ENCODE results near the gene CER1.
"Not testable (repeated sequence)": the region's sequence is repeated elsewhere in the genome, so short reads cannot be mapped to it uniquely, and the experiment has no call there.

Gene CER1

GRCh38 chr9:14713187-14713767 lies 9.3 kb downstream of the CER1 start:
- no peak for DNase-seq (ENCODE audit: low read depth)

- DNase-seq (ENCODE audit: low read depth): no peak
Measured at GRCh38 chr9:14710804-14711203, 11.7 kb downstream of the CER1 start.

DNA sequence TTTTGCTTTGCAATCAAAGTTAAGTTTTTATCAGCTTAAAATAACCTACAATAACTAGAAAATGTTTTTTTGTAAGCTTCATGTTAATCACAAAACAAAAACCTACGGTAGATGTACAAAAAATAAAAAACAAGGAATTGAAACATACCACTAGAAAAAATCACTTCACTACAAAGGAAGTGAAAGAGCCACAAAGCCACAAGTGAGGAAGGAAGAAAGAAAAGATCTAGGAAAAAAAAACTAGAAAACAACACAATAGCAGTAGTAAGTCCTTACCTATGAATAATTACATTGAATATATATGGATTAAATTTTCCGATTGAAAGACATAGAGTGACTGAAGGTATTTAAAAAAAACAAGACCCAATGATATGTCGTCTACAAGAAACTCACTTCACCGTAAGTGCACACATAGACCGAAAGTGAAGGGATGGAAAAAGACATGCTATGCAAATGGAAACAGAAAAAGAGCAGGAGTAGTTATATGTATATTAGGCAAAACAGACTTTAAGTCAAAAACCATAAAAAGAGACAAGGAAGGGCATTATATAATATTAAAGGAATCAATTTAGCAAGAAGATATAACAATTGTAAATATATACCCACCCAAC lies 15.9 kb downstream of the CER1 start:
- DNase-seq (ENCODE audit: low read depth): no peak

- DNase-seq (ENCODE audit: low read depth): no peak
Measured at GRCh38 chr9:14705079-14705478, 17.5 kb downstream of the CER1 start.

DNA sequence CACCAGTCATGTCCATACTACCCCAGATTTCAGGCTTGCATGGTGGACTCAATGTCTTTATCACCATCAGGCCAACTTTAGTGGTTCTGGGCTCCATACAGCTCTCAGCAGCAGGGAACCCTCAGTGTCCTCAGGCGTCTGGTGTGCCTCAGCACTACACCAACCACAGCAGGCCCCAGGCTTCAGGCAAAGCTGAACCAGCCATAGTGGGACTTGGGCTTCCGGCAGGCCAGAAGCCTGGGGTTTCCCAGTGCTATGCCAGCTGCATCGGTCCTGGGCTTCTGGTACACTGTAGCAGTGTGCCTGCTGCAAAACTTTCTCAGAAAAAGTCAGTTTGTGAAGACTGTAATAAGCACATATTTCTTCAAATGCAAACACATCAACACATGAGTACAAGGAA lies 18.3 kb downstream of the CER1 start:
- no peak for DNase-seq (ENCODE audit: low read depth)

DNA sequence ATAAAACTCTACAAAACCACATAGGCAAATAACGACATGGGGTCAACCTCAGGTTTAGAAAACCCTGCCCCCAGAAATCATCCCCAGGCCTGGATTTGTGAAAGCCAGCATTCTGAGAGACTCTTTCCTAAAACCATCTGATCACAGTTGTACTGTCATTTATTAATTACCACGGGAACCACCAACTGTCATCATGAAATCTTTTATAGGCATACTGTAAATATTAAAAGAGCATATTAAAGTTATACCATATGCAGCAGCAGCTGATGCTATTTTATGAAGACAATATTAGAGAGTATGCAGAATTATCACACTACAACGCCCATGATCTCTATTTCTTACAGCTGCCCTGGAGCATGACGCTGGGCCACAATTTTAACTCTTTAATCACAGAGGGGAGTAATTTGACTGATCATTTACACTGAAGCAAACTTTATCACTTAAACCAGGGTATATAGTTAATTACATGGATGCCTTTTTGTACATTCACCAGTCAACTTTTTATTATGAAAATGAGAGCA lies 20.3 kb downstream of the CER1 start:
- DNase-seq (ENCODE audit: low read depth): no peak

DNA sequence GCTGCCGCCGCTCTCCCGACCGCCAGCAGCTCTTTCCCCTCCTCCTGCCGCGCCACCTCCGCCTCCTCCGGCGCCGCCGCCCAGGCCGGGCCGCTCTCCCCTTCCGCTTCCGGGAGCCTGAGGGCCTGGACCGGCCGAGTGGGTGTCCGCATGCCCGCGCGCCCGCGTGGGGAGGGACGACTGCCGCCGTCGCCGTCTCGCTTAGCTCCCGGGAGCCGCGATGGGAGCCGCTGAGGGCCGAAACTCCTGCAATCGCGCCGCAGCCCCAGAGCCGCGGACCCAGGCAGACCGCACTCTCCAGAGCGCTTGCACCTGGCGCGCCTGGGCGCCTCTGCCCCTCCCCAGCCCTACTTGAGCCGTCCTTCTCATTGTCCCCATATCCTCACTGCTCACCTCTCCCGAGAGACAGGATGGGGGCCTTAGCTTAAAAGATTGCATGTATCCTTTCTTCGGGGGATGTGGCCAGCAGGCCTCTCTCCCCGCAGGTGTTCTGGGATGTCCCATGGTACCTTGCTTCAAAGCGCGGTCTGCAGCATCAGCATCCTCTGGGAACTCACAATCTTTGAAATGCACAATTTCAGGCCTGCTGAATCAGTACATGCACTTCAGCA lies 29.2 kb downstream of the CER1 start, which contains the start of gene ZDHHC21:
ZDHHC21 (minus strand) TSS at position 182 of the 611 bp plus-strand sequence. CDS start 19,092 bp downstream, outside the sequence.
- no peak for DNase-seq (ENCODE audit: low read depth)

- no peak for DNase-seq (ENCODE audit: low read depth)
Measured at GRCh38 chr9:14692470-14693250, 29.9 kb downstream of the CER1 start.

GRCh38 chr9:14690948-14691730 lies 31.4 kb downstream of the CER1 start:
- DNase-seq (ENCODE audit: low read depth): no peak

GRCh38 chr9:14687042-14687719 lies 35.4 kb downstream of the CER1 start:
- DNase-seq (ENCODE audit: low read depth): no peak

DNA sequence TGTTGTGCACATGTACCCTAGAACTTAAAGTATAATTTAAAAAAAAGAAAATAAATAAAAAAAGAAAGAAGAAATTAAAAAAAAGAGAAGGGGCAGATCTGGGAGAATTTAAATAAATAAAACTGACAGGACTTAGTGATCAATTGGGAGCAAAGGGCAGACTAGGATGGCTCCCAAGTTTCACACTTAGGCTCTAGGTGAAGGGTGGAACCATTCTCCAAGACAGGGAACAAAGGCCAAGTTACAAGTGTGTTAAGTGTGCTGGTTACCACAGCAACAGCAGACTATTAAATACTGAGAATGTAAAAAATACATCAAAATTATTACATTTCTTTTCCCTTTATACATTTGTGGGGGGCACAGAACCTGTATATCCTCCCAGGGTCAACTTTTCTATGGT lies 36.4 kb downstream of the CER1 start:
- no peak for DNase-seq (ENCODE audit: low read depth)

GRCh38 chr9:14682616-14683015 lies 39.9 kb downstream of the CER1 start:
- not testable (repeated sequence) for DNase-seq (ENCODE audit: low read depth)

GRCh38 chr9:14678776-14679175 lies 43.8 kb downstream of the CER1 start:
- DNase-seq (ENCODE audit: low read depth): no peak

DNA sequence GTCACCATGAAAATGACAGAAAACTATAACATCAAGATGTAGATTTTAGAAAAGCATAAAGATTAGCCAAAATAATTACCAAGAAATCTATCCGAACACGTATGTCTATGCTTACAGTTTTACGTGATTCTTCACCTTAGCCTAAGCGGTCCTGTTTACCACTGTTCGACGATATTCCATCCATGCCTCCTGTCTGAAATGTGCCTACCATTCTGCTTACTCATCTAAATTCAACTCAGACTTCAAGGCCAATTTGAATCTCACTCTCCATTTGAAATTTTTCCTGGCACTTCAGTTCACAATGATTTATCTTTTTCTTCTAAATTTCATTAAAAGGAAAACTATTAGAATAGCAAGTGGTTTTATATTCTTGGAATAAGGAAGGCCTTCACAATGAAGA lies 44.7 kb downstream of the CER1 start:
- DNase-seq (ENCODE audit: low read depth): no peak

GRCh38 chr9:14677396-14677795 lies 45.1 kb downstream of the CER1 start:
- no peak for DNase-seq (ENCODE audit: low read depth)

GRCh38 chr9:14674630-14675029 lies 47.9 kb downstream of the CER1 start:
- DNase-seq (ENCODE audit: low read depth): no peak

GRCh38 chr9:14671377-14671776 lies 51.2 kb downstream of the CER1 start:
- no peak for DNase-seq (ENCODE audit: low read depth)

DNA sequence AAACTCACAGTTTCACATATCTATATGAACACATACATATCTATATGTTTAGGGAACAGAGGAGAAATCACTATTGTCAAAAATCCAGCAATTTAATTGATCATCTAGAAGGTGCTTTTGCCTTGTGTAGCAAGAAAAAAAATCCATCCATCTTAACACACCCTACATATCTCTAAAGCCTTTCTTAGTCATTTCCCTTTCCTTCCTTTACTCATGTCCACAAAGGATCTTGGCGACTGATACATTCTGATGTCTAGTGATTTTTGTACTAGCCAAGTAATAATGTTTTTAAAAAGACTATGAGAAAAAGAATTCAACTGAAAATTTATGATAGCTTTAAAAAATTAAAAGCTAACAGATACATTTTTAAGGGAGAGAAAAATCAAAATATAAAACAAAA lies 51.8 kb downstream of the CER1 start:
- no peak for DNase-seq (ENCODE audit: low read depth)

Data from GM04503 (cell line).